GM12878 (cell line): ENCODE data around the gene ARID5B. TPM values are rescaled to one million over a fixed set of nuclear protein-coding genes. Genes with fewer than 3 reads are reported as not detected.

Source experiments
- ATAC-seq: fragments of 200-7000 bp; cut with Tn5 transposase; 3 replicates; pipeline ENCODE4 v1.9.1; 2020; ENCODE audit warnings: mild to moderate bottlenecking, moderate library complexity
- BruUV-seq: library from RNA; stranded (reverse); fragments of 400-500 nt; replicated peaks from 2 replicates; lab custom pipeline; 2021; lab: Mats Ljungman, UMichigan
- CTCF ChIA-PET: fragments of 300-600 bp; sonication (Branson Sonifier 250); formaldehyde crosslinking; extraction: SDS; loops from one replicate; lab custom pipeline; 2021; ENCODE audit warnings: inconsistent platforms; lab: Yijun Ruan, JAX
- POLR2A ChIA-PET: fragments of 350-600 bp; formaldehyde crosslinking; extraction: SDS; loops from one replicate; lab custom pipeline; 2021; ENCODE audit warnings: inconsistent platforms; lab: Charles Lee
- RAD21 ChIA-PET: fragments of 300-600 bp; sonication (Branson Sonifier 250); formaldehyde crosslinking; loops from one replicate; lab custom pipeline; 2023; ENCODE audit warnings: antibody characterized with exemption; ENCODE audit not compliant: unreplicated experiment; lab: Charles Lee
- SMC1A ChIA-PET: fragments of 300-600 bp; sonication (Branson Sonifier 250); formaldehyde crosslinking; loops from one replicate; lab custom pipeline; 2023; ENCODE audit not compliant: unreplicated experiment, uncharacterized antibody; lab: Charles Lee
- DNase-seq: peaks from one replicate; pipeline ENCODE4 v3.0.0-alpha.2; 2011; ENCODE audit warnings: low read depth, low spot score
- FAIRE-seq: peaks from 3 replicates; lab custom pipeline; 2011; peaks lifted over from hg19 to GRCh38; lab: Jason Lieb, UNC
- H2AFZ ChIP-seq: 2 replicates; pipeline ENCODE4 v1.6.0; 2011; ENCODE audit warnings: low read depth, low read length, control low read depth; ENCODE audit not compliant: control insufficient read depth
- H3K27ac ChIP-seq: 2 replicates; pipeline ENCODE4 v1.5.1; 2011; ENCODE audit warnings: control low read depth; ENCODE audit not compliant: control insufficient read depth, insufficient read depth
- H3K27me3 ChIP-seq, 2 experiments: replicated peaks in 1 of 2; 2 replicates each; pipeline versions ENCODE4 v1.6.0 to v1.6.1; 2011; ENCODE audit warnings: low read length in 1 of 2; ENCODE audit not compliant: control insufficient read depth in 2 of 2, insufficient read depth in 2 of 2
- H3K36me3 ChIP-seq, 2 experiments: 2 replicates each; pipeline ENCODE4 v1.5.1; 2011; ENCODE audit warnings: low read length in 1 of 2; ENCODE audit not compliant: control insufficient read depth in 2 of 2, insufficient read depth in 2 of 2
- H3K4me1 ChIP-seq: 2 replicates; pipeline ENCODE4 v1.6.1; 2011; ENCODE audit warnings: mild to moderate bottlenecking, low read length, moderate library complexity, mixed read lengths; ENCODE audit not compliant: control insufficient read depth, insufficient read depth
- H3K4me2 ChIP-seq: 2 replicates; pipeline ENCODE4 v1.6.0; 2011; ENCODE audit warnings: control low read depth; ENCODE audit not compliant: control insufficient read depth, insufficient read depth
- H3K4me3 ChIP-seq: fragments of 200-600 bp; sonication (generic); 2 replicates; pipeline ENCODE4 v1.5.1; 2016
- H3K79me2 ChIP-seq: 2 replicates; pipeline ENCODE4 v1.6.0; 2011; ENCODE audit warnings: low read length; ENCODE audit not compliant: control insufficient read depth, insufficient read depth
- H3K9ac ChIP-seq: 2 replicates; pipeline ENCODE4 v1.8.0; 2011; ENCODE audit warnings: low read length, control low read depth, mixed read lengths; ENCODE audit not compliant: control insufficient read depth, insufficient read depth
- H3K9me3 ChIP-seq: replicated peaks from 3 replicates; pipeline ENCODE4 v1.5.1; 2011; ENCODE audit warnings: mild to moderate bottlenecking, low read length; ENCODE audit not compliant: control insufficient read depth, insufficient read depth
- H4K20me1 ChIP-seq: 2 replicates; pipeline ENCODE4 v1.6.0; 2011; ENCODE audit not compliant: control insufficient read depth, insufficient read depth
- BCL11A ChIP-seq: IDR thresholded peaks from 2 replicates; pipeline ENCODE4 v1.6.1; 2011; ENCODE audit warnings: low read depth, low read length
- CHD1 ChIP-seq: IDR thresholded peaks from 2 replicates; pipeline ENCODE4 v1.6.1; 2012; ENCODE audit warnings: low read depth, low read length, improper control_type of control experiment
- CREB1 ChIP-seq: IDR thresholded peaks from 2 replicates; pipeline ENCODE4 v1.6.1; 2012; ENCODE audit warnings: low read depth, mild to moderate bottlenecking, inconsistent platforms
- DPF2 ChIP-seq: fragments of 450-650 bp; IDR thresholded peaks from 2 replicates; pipeline ENCODE4 v1.6.1; 2017; ENCODE audit warnings: mild to moderate bottlenecking
- EGR1 ChIP-seq, 2 experiments: IDR thresholded peaks; 1 replicate in 1 of 2; 2 replicates in 1 of 2; pipeline ENCODE4 v1.6.1; 2011 to 2012; ENCODE audit warnings: low read depth in 2 of 2, low read length in 2 of 2, borderline replicate concordance in 1 of 2, mild to moderate bottlenecking in 1 of 2, moderate library complexity in 1 of 2
- EZH2 ChIP-seq: IDR thresholded peaks from 2 replicates; pipeline ENCODE4 v1.6.1; 2012; ENCODE audit warnings: low read depth, mild to moderate bottlenecking, control low read depth, inconsistent platforms, low read length, borderline replicate concordance; ENCODE audit not compliant: control insufficient read depth
- GATAD2B ChIP-seq: fragments of 450-650 bp; conservative IDR thresholded peaks from 2 replicates; pipeline ENCODE4 v1.6.1; 2017; ENCODE audit warnings: low read depth, mild to moderate bottlenecking, moderate library complexity
- HDGF ChIP-seq: fragments of 450-650 bp; IDR thresholded peaks from 2 replicates; pipeline ENCODE4 v1.6.1; 2016; ENCODE audit warnings: antibody characterized with exemption
- KLF5 ChIP-seq: fragments of 450-650 bp; IDR thresholded peaks from 2 replicates; pipeline ENCODE4 v1.6.1; 2014; ENCODE audit warnings: mild to moderate bottlenecking; ENCODE audit not compliant: partially characterized antibody
- MEF2A ChIP-seq: IDR thresholded peaks from 2 replicates; pipeline ENCODE4 v1.6.1; 2011; ENCODE audit warnings: low read depth, mild to moderate bottlenecking, low read length, moderate library complexity; ENCODE audit not compliant: insufficient read depth
- NFIC ChIP-seq: IDR thresholded peaks from 2 replicates; pipeline ENCODE4 v1.6.1; 2012; ENCODE audit warnings: low read depth, mild to moderate bottlenecking, inconsistent platforms, low read length, moderate library complexity
- RAD21 ChIP-seq: IDR thresholded peaks from 2 replicates; pipeline ENCODE4 v1.6.1; 2011; ENCODE audit warnings: mild to moderate bottlenecking, low read depth, low read length, moderate library complexity; ENCODE audit not compliant: insufficient read depth
- TARDBP ChIP-seq: IDR thresholded peaks from 2 replicates; pipeline ENCODE4 v1.6.1; 2016; ENCODE audit warnings: borderline replicate concordance
- YY1 ChIP-seq: IDR thresholded peaks from 2 replicates; pipeline ENCODE4 v1.6.1; 2011; ENCODE audit warnings: low read depth, mild to moderate bottlenecking, low read length
- ZNF207 ChIP-seq: fragments of 450-650 bp; IDR thresholded peaks from 2 replicates; pipeline ENCODE4 v1.6.1; 2014; ENCODE audit warnings: antibody characterized with exemption, mild to moderate bottlenecking, borderline replicate concordance
- WGBS: methylation state at CpG from one replicate; pipeline ENCODE4 v1.1.6; 2016; ENCODE audit warnings: low lambda C conversion rate; ENCODE audit not compliant: insufficient replicate concordance, insufficient coverage; ENCODE audit errors: missing lambda C conversion rate; 5-methylcytosine and 5-hydroxymethylcytosine counted together
- in situ Hi-C: fragments of 300-500 bp; cut with MboI; formaldehyde crosslinking; loops from 9 replicates; pipeline ENCODE4 v1.14.3; 2018; ENCODE audit warnings: mixed read lengths
- intact Hi-C: fragments of 100-400 bp; cut with micrococcal nuclease; formaldehyde crosslinking; loops from one replicate; pipeline ENCODE4 v1.14.2; 2022; ENCODE audit not compliant: unreplicated experiment
- polyA plus RNA-seq, 11 experiments: library from polyadenylated mRNA; depleted of rRNA in 4 of 11; unstranded in 6 of 11; stranded (reverse) in 5 of 11; fragments of >200 nt; fragmentation: Nextera tagmentation in 4 of 11; fragmentation: Illumina TruSeq in 1 of 11; extraction: Ambion mirVana in 4 of 11; extraction: Trizol in 1 of 11; gene quantifications; 1 replicate in 1 of 11; 2 replicates in 10 of 11; pipeline versions ENCODE4 v1.2.1 to v1.2.3, GENCODE V29; 2011 to 2016; ENCODE audit warnings: inconsistent platforms in 2 of 11, missing spikeins in 2 of 11, low read depth in 1 of 11
- total RNA-seq, 4 experiments: library from RNA; depleted of rRNA in 3 of 4; stranded (reverse); fragments of >200 nt in 3 of 4; fragmentation: Illumina TruSeq in 1 of 4; extraction: Trizol in 1 of 4; gene quantifications; 2 replicates each; pipeline versions ENCODE4 v1.2.1 to v1.2.3, GENCODE V29; 2013 to 2021
- TF ChIP-seq, protein P1 (sequence below): fragments of 450-650 bp; formaldehyde crosslinking; IDR thresholded peaks from 2 replicates; pipeline ENCODE4 v1.4.0; 2022; ENCODE audit warnings: mild to moderate bottlenecking, moderate library complexity
- TF ChIP-seq, protein P2 (sequence below): fragments of 450-650 bp; IDR thresholded peaks from 2 replicates; pipeline ENCODE4 v1.6.1; 2017; ENCODE audit warnings: antibody characterized with exemption, mild to moderate bottlenecking, moderate library complexity

ARID5B gene
- total and polyA plus RNA-seq, 10 of the 15 experiments (the other 5 are each of a cell fraction or from before 2014, with no cell fraction given): 2.7 to 8.5 (median 6.1) TPM

DNA sequence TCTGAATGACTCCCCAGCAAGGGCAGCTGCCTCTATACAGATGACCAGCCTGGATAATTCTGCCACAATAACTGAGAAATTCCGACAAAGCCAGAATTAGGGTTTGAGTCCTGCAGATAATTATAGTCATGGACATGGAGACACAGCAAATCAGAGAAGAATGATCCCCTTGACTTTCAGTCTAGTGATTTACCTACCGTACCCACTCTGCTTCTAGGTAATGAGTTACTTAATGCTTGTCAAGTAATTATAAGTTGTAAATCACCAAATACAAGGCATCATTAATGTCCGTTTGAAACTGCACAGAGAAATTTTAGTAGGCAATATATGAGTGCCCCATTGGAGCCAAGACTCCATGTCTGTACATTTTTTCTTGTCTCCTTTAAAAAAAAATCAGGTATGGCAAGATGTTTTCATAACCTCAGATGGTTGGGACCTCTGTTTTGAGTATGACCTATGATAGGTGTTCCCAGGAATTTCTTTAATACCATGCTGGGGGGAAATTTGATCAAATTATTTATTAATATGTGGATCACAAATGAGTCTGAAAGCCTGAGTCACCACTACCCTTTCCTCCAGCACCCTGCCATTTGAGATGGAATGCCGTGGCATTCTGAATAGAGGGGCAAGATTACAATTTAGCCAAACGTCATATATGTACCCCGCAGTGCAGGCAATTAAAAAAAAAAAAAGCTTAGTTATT, 5.5 kb upstream of the ARID5B start:
- Histone ChIP-seq H3K9ac (no peak overlapping the region), H3K4me2 (no peak overlapping the region), H3K36me3 (no peaks in the 10 kb centered on the region), H3K4me1 (peaks cover 28% of the 10 kb centered on the region), H3K9me3 (no peaks in the 10 kb centered on the region), H3K27me3 (no peaks in the 10 kb centered on the region), H4K20me1 (no peaks in the 10 kb centered on the region), H3K27ac (no peak overlapping the region), H2AFZ (no peak overlapping the region), H3K79me2 (peaks cover 6% of the 10 kb centered on the region; the same call in 1 of the 2 replicates), H3K4me3 (no peak overlapping the region)
- in situ Hi-C loops: loop anchor here (5.0 kb wide), 1 partner anchor 346 kb away; no protein-coding TSS in a partner anchor
- CTCF ChIA-PET: interaction anchor here (0.7 to 6.1 kb wide), 16 partner anchors 10 to 351 kb away, joined by 3 to 86 read pairs (median 5); no protein-coding TSS in a partner anchor
- ATAC-seq: no peak
- TF ChIP-seq NFIC (no peak), MEF2A (no peak), BCL11A (no peak), ZNF207 (no peak), CREB1 (no peak), DPF2 (no peak), EZH2 (no peak), YY1 (no peak), EGR1 (IDR thresholded peaks at IDR 0.05; ENCODE audit: borderline replicate concordance in 1 of 2, low read depth in 2 of 2, low read length in 2 of 2) (no peak), KLF5 (no peak), GATAD2B (no peak), RAD21 (no peak), TARDBP (no peak), CHD1 (no peak), HDGF (no peak)
- TF ChIP-seq, protein P1, sequence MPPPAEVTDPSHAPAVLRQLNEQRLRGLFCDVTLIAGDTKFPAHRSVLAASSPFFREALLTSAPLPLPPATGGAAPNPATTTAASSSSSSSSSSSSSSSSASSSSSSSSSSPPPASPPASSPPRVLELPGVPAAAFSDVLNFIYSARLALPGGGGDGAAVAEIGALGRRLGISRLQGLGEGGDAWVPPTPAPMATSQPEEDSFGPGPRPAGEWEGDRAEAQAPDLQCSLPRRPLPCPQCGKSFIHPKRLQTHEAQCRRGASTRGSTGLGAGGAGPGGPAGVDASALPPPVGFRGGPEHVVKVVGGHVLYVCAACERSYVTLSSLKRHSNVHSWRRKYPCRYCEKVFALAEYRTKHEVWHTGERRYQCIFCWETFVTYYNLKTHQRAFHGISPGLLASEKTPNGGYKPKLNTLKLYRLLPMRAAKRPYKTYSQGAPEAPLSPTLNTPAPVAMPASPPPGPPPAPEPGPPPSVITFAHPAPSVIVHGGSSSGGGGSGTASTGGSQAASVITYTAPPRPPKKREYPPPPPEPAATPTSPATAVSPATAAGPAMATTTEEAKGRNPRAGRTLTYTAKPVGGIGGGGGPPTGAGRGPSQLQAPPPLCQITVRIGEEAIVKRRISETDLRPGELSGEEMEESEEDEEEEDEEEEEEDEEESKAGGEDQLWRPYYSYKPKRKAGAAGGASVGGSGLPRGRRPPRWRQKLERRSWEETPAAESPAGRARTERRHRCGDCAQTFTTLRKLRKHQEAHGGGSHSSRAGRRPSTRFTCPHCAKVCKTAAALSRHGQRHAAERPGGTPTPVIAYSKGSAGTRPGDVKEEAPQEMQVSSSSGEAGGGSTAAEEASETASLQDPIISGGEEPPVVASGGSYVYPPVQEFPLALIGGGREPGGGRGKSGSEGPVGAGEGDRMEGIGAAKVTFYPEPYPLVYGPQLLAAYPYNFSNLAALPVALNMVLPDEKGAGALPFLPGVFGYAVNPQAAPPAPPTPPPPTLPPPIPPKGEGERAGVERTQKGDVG: no peak
- TF ChIP-seq, protein P2, sequence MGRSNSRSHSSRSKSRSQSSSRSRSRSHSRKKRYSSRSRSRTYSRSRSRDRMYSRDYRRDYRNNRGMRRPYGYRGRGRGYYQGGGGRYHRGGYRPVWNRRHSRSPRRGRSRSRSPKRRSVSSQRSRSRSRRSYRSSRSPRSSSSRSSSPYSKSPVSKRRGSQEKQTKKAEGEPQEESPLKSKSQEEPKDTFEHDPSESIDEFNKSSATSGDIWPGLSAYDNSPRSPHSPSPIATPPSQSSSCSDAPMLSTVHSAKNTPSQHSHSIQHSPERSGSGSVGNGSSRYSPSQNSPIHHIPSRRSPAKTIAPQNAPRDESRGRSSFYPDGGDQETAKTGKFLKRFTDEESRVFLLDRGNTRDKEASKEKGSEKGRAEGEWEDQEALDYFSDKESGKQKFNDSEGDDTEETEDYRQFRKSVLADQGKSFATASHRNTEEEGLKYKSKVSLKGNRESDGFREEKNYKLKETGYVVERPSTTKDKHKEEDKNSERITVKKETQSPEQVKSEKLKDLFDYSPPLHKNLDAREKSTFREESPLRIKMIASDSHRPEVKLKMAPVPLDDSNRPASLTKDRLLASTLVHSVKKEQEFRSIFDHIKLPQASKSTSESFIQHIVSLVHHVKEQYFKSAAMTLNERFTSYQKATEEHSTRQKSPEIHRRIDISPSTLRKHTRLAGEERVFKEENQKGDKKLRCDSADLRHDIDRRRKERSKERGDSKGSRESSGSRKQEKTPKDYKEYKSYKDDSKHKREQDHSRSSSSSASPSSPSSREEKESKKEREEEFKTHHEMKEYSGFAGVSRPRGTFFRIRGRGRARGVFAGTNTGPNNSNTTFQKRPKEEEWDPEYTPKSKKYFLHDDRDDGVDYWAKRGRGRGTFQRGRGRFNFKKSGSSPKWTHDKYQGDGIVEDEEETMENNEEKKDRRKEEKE: no peak
- no peak for FAIRE-seq
- BruUV-seq: no TSS peak
- RAD21 ChIA-PET: interaction anchor here (0.7 to 2.5 kb wide), 7 partner anchors 10 to 348 kb away, joined by 3 to 29 read pairs (median 3); no protein-coding TSS in a partner anchor
- WGBS: 79% methylated on average over 6 of the region's 6 CpGs
- SMC1A ChIA-PET: interaction anchor here (0.8 to 3.3 kb wide), 7 partner anchors 68 to 352 kb away, joined by 3 to 33 read pairs (median 4); no protein-coding TSS in a partner anchor
- no peak for DNase-seq
- intact Hi-C loops: loop anchor here (2.0 kb wide), 1 partner anchor 349 kb away; no protein-coding TSS in a partner anchor
- POLR2A ChIA-PET: interaction anchor here (0.5 to 1.5 kb wide), 2 partner anchors 94 to 349 kb away, joined by 3 read pairs; no protein-coding TSS in a partner anchor
